Activated CD4-positive, CD25-positive, alpha-beta regulatory T cell (primary cell): Measurements from ENCODE around the gene SCUBE3.

Experiments
- DNase-seq, 4 experiments: peaks; one replicate each; lab custom pipeline; 2025; lab: John Stamatoyannopoulos, UW

The SCUBE3 gene

DNA sequence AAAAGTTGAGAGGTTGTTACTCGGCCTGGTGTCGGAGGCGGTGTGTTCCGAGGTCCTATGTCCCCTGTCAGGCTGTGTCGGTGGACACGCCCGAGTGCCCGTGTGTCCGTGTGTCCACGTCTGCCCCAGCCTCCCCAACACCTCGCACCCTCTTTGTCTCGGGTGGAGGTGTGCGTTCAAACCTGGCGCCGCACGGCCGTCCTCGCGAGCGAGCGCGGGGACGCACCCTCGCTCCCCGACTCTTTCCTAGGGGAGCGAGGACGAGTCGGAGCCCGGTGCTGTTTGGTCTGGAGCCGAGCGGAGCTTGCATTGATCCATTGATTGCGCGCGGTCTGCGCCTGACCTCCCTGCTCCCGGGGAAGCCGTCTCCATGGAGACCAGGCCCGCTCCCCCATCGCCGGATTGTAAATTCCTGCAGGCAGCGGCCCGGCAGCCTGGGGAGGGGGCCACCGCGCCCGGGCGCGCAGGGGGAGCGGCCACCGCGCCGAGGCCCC, 411 bp upstream of the SCUBE3 start:
- DNase-seq = no peak

DNA sequence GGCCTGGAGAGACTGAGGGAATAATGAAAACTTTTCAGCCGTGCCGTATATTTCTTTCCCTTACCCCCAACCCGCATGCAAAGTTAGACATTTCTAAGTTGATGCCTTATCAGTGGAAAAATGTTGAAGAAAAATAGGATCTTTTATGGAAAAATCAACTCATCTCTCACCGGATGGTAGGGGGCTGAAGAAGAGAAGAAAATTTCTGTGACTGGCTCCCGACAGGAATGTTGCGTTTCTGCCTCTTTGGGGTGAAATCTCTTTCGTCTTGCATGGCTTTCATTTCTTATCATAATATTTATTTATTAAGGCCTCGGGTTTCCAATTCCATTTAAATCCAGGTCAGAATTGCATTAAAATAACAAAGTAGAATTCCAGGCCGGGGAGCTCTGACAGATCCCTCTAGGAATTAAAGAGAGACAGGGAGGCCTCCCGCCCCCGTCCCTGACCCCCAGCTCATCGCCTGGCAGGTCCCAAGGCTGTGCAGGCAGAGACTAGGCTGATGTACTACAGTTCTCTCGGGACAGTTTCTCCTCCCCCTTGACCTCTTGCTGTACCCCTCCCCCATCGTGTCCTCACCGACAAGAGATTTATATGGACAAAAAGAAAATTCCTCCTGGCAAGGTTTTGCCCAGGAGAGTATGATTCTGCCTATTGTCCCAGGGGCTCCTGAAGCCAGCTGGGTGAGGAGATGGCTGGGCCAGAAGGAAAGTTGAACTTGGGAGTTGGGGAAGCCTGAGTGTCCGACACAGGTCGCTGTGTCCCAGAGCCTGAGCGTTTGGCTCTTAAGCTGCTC, 1.3 kb downstream of the SCUBE3 start:
- DNase-seq = no peak

DNA sequence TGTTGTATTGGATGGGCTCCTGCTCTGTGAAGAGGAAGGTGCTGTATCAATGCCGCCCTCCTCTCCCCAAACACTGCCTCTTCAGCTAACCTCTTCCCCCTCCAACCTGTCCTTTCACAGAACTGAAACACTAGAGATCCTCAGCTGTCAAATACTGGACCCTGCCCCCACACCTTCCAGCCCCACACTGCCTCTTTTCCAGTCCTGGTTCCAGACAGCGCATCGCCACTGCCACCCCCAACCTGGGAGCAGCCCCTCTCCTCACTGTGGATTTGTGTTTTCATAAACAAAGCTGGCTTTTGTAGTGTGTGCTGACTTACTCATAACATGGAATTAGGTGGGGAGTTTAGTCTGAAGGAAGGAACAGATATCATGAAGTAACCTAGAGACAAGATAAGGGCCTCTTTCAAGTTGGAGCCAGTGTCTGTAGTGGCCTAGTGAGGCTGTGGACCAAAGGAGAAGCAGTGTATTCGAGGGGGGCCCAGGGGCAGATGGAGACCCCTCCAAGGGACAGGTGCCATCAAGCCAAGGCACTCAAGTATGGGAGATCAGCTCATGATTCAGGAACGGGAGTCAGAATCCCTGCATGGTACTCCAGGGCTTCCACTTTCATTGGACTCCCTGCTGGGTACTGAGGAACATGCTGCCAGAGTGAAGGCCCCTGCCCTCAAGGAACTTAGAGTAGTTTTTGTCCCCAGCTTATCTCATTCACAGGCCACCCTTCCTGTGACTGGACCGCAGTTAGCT, 2.1 kb downstream of the SCUBE3 start:
- DNase-seq = no peak

DNA sequence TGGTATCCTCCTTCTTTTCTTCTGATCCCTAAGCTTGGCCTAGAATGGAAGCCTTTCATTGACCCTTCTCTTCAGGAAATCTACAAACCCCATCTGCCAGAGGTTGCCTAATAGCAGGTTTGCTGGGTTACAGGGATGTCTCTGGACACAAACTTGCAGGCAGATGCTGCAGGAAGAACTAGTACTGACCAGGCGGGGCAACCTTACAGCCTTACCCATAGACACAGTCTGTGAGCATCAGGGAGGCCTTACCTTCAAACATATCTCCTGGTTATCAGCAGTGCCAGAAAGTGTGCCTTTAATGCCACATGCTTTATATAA, 2.6 kb downstream of the SCUBE3 start:
- DNase-seq = no peak

DNA sequence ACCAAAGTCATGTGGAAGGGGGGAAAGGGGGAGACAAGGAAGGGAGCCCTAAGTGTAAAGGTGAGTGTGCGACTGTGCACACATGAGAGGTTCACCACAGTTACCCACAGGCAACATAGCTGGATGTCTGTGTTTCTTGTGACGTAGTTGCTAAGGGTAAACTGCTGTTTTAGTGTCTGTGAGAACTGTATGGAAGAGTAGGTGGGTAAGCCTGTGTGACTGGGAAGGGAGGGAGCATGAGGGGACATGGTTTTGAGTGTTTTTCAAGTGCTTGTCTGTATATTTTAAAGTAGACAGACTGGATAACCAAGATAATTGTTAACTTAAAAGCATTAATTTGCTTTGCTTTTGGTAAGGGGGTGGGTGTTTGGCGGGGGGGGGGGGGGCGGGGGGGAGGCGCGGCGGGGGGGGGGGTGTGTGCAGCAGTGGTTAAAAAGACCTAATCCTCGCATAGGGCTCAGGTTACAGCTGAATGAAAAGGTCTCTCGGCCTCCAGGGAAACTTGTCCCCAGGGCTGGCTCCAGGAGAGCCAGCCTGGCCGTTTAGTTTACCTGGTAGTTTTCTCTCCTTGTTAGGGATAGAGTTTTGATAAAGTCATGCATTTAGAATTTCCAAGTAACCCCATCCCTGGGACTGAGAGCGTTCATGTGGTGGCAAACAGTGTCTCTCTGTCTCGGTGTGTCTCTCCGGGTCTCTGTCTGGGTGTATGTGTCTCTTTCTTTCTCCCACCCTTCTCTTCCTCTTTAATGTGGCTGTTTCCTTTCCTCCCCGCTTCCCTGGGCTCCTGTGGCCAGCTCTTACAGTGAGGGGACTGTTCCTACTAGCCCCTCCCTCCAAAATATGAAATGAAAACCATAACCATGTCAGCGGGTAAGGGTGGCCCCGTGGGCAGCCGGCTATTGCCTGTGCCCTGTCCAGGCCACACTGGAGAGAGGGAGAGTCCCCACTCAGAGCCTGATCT, 3.4 kb downstream of the SCUBE3 start:
- DNase-seq = no peak

DNA sequence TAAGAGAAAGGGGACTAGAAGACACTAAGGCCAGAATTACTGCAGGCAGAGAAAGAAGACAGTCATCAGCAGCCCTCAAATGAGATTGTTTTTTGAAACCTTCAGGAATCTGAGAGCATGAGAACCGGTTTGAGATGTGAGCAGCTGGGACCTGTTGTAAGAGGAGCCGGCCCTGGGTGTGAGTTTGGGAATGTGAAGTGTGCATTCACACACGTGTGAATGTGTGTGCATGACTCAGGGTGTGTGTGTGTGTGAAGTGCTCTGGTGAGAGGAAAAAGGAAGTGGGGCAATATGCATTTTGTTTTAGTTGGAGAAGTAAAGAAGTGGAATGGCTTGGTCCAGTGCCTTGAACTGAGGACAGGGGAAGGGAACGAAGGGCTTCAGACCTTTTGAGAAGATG, 4.3 kb downstream of the SCUBE3 start:
- no peak for DNase-seq

DNA sequence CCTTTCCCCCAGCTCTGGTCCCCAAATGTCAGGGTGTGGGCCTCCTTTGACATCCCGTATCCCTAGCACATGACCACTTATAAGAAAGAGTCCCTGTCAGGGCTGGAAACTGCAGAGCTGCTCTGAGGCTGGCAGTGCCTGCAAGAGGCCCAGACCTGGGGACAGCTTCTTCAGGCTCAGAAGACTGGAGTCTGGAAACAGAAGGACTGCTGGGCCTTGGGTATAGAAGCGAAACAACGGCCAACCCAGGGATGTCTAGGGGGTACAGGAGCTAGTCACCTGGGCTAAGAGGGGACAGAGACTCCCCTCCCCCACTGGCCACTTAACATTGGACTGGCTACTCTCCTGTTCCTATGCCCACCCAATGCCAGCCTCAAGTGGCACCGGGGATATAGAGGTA, 4.7 kb downstream of the SCUBE3 start:
- no peak for DNase-seq

DNA sequence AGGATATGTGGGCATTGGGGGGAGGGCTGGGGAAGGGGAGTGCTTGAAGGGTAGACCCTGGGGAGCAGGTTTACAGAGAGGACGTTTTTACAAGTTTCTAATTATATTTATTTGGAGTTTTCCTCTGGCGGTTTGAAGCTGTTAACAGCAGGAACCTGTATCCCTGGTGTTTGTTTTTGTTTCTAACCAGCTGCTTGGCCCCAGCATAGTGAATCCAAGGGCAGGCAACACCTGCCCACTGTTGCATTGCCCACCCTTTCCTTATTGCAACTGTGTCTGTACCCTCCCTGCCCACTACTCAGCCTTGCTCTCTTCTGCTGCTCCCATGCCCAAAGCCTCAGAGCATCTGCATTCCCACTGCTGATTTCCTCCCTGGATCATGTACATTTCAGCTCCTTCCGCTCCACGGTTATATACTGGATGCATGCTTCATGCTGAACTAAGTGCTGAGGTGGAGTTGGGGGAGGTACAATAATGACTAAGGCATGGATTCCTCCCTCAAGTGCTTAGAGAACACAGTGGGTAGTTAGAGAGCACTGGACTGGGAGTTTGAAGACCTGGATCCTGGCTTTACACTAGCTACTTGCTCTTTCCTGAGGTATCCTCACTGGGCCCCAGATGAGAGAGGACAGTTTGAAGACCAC, 6.0 kb downstream of the SCUBE3 start:
- DNase-seq = no peak

DNA sequence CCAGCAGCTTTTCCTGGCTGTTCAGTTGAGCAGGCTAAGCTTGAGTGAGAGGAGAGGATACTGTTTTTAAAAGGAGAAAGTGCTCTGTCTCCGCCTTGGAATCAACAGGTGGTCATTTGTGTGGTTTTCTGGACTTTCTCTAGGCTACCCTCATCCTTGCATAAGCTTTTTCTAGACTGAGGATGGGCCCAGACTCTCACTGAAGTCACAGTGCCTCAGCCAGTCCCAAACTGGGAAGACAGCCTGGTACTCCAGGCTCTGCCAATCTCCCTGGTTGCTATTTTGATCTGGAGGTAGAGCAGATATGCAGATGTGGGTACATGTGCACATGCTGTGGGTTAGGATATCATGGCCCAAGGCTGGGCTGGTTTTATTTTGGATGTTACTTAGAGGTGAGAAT, 7.0 kb downstream of the SCUBE3 start:
- no peak for DNase-seq

DNA sequence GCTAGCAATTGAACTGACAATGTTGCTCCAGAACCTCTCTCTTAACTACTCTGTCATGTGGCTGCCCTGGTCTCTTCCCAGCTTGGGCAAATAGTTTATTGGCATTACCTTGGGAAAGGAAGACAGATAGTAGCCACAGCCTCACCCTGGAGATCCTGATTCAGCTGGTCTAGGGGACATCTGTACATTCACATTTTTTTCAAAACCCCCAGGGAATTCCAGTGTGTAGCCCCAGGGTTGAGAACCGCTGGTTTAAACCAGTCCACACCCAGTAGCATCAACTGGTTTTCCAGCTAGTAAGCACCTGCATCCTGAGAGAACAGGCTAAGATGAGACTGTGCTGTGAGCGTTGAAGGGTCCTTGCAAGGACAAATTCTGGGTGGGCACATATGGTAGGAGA, 9.6 kb downstream of the SCUBE3 start:
- DNase-seq = no peak

DNA sequence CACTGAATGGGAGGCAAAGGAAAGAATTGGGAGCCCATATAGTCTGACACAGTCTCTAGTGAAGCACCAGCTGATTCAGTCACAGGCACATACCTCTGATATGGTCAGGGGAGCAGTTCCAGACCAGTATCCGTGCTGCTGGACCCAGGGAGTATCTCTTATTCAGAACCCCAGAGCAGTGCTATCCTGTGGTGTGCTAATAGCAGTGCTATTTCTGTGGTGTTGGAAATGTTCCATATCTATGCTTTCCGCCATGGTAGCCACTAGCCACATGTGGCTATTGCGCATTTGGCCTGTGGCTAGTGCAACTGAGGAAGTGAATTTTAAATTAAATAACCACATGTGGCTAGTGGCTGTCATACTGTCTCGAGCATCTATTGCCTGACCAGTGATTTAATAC, 11.0 kb downstream of the SCUBE3 start:
- no peak for DNase-seq

DNA sequence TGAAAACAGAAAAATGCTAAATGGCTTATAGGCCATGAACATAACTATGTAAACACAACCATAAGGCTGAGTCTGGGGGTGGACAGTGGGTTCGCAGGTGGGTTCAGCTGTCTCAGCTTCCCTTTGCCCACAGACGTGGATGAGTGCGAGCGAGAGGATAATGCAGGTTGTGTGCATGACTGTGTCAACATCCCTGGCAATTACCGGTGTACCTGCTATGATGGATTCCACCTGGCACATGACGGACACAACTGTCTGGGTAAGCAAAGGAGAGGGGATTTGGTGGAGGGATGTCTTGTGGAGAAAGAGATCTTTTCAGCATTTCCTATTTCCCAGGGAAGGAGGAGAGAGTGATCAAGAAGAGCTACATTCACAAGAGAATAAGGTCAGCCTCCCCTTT, 14.7 kb downstream of the SCUBE3 start:
- DNase-seq = no peak

DNA sequence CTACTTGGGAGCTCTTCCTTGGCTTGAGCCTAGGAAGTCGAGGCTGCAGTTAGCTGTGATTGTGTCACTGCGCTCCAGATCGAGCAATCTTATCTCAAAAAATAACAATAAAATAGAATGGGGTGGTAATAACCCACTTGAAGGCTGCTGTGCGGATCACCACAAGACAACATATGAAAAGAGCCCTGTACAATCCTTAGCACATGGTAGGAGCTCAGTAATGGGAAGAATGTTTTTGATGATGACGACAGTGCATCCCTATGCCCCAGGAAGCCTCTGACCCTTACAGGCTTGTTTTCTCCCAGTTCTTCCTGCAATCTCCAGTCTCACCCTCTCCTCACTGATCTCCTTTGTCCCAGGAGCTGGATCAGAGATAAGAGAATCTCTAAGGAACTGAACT, 15.5 kb downstream of the SCUBE3 start:
- no peak for DNase-seq

DNA sequence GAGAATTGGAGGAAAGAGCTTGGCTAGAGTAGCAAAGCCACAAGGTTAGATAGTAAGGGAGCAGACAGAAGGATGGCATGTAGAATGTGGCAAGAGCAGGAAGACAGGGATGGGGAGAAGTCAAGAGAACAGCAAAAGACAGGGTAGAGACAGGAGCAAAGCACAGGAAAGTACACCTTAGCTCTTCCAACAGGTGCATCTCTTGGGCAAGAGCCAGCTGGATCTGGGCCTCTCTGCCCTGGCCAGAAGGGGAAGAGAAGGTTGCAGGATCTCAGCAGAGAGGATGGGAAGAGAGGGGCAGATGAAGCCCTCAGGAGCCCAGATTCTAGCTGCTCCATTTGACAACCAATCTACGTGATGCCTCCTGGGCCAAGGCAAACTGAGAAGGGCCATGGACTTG, 16.7 kb downstream of the SCUBE3 start:
- DNase-seq = no peak

DNA sequence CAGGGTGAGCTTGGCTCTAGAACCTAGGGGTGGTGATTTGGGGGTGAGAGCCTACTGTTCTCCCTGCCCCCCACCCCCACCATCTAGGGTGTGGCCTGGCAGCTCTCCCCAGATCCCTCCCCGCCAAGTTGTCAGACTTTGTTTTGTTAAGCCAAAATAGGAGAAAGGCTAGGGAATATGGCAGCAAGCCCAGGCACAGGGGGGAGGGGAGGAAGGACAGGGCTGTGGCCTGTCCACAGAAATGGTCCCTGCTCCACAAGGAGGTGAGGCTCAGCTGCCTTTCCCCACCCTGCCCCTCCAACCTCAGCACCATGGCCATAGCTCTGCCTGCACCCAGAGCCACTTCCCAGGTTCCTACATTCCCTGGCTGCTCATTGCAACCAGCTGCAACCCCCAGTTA, 17.2 kb downstream of the SCUBE3 start:
- DNase-seq = no peak

DNA sequence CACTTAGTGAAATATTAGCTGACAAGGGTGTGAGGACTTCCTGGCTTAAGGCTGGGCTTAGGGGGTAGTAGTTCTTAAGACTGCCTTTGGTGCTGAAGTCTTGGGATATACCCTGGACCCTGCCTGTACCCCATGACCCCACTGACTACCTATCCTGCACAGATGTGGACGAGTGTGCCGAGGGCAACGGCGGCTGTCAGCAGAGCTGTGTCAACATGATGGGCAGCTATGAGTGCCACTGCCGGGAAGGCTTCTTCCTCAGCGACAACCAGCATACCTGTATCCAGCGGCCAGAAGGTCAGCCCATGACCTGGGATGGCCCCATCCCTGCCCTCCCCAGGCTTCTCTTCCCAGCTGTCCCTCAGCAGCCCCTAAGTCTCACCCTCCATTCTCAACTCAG, 17.8 kb downstream of the SCUBE3 start:
- no peak for DNase-seq

DNA sequence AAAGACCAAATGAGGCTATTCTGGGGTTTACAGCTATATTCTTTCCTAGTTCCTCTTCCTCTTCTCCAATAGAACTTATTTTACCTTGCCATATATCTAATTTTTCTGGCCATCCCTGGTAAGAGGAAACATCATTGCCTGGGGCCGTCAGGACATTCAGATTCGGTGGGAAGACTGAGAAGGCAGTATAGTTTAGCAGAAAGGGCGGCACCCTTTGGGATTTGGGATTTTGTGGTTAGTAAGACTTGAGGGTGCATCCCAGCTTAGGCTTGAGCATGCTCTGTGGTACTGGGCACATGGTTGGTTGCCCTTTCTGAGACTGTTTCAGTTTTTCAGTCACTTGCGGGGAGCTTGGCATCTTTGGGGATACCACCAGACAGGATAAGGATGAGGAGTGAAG, 21.1 kb downstream of the SCUBE3 start:
- no peak for DNase-seq

DNA sequence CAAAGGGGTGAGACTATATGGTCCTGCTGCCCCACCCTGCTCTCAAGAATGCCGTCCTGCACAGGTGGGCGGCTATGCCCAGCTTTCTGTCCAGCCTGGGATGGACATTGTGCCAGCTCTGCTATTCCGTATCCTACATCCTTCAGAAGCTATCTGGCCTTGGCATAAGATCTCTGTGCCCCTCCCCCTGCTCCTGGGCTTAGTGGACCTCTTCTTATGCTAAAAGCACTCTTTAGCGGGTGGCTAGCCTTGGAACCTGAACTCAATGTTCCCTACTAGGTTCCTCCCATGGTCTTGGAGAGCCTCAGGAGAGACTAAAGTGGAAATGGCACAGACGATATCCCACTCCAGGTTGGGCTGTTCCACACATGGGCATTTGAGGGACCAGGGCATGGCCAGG, 22.5 kb downstream of the SCUBE3 start:
- DNase-seq = no peak

DNA sequence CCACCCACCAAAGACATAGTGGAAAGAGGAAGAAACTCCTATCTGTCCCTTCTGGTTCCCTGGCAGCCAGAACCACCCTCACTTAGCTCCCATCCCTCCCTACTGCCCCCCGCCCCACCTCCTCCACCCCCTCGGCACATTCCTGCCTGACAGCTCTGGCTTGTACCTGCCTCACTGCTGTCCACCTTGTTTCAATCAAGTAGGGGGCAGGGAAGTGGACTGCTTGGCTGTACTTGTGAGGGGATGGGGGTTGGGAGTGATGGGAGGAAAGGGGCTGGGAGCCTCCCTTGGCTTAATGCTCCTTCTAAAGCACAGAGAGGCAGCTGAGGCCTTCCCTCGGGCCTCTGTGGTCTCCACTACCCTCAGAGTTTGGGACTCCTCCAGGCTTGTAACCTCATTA, 23.7 kb downstream of the SCUBE3 start:
- no peak for DNase-seq

DNA sequence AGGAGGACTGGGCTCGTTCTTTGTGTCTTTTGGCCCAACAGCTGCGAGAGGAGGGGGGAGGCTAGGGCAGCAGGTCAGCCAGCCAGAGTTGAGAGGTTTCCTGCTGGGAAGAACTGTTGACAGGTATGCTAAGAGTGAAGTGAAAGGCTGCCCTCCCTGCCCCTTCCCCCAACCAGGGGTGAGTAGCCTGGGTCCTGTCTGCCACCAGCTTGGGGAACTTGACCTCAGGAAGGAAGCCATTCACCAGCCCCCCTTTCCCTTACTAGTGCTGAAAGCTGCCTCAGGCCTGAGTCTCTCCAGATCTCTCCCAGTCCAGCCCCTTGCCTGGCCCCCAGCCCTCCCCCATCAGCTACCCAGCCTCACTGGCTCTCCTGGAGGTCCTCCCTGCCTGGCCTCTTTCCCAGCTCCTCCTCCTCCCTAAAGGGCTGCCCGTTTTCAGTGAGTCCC, 25.1 kb downstream of the SCUBE3 start:
- DNase-seq = no peak

DNA sequence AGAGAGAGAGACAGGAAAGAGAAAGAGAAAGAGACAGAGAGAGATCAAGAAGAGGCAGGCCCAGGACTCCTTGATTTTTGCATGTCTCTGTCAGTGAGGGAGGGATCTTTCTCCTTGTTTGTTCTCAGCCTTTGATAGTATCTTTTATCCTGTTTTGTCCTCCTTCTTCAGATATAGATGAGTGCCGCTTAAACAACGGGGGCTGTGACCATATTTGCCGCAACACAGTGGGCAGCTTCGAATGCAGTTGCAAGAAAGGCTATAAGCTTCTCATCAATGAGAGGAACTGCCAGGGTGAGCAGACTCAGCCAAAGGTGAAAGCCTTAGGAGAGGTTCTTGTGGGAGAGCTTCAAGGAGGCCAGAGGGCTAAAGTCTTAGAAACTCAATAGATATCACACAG, 25.8 kb downstream of the SCUBE3 start:
- no peak for DNase-seq
